Stomach (tissue), 9 donors: ENCODE measurements around the gene AHSP. TPM values are rescaled to one million over a fixed set of nuclear protein-coding genes. Genes with fewer than 3 reads are reported as not detected.
A peak's percentile ranks its signal among the peaks of the same experiment; 100 is the strongest.
"Not testable (repeated sequence)": the region's sequence is repeated elsewhere in the genome, so short reads cannot be mapped to it uniquely, and the experiment has no call there.

Source experiments
- DNase-seq, 2 donors: peaks; one replicate each; pipeline versions ENCODE4 v3.0.0 to v3.0.0-alpha.2; 2013 to 2019
- H3K27ac ChIP-seq, 5 donors: fragments of 200-600 bp in 4 of 5; sonication (generic) in 4 of 5; one replicate each; pipeline ENCODE4 v1.5.1; 2013 to 2019; ENCODE audit warnings: mild to moderate bottlenecking in 1 of 5, moderate library complexity in 1 of 5
- H3K27me3 ChIP-seq, 3 donors: fragments of 200-600 bp; sonication (generic); one replicate each; pipeline ENCODE4 v1.5.1; 2017 to 2019; ENCODE audit warnings: mixed run types in 1 of 3
- H3K36me3 ChIP-seq, 4 donors: fragments of 200-600 bp; sonication (generic); 1 replicate in 3 of 4; 2 replicates in 1 of 4; pipeline ENCODE4 v1.5.1; 2016 to 2019
- H3K4me1 ChIP-seq, 4 donors: fragments of 200-600 bp; sonication (generic); one replicate each; pipeline ENCODE4 v1.5.1; 2016 to 2019
- H3K4me3 ChIP-seq, 4 donors: fragments of 200-600 bp; sonication (generic) in 3 of 4; one replicate each; pipeline ENCODE4 v1.5.1; 2016 to 2019; ENCODE audit warnings: mild to moderate bottlenecking in 1 of 4
- H3K9me3 ChIP-seq, 4 donors: fragments of 200-600 bp; sonication (generic); one replicate each; pipeline ENCODE4 v1.5.1; 2016 to 2019
- CTCF ChIP-seq, 7 experiments: fragments of 450-650 bp in 4 of 7; fragments of 200-600 bp in 3 of 7; sonication (generic) in 3 of 7; IDR thresholded peaks; one replicate each; pipeline ENCODE4 v1.5.1; 2016 to 2019; ENCODE audit warnings: antibody characterized with exemption in 7 of 7, control low read depth in 2 of 7, mild to moderate bottlenecking in 1 of 7
- EP300 ChIP-seq: sonication (generic); formaldehyde crosslinking; IDR thresholded peaks from one replicate; pipeline ENCODE4 v1.6.1; 2017; ENCODE audit warnings: antibody characterized with exemption
- POLR2A ChIP-seq, 4 donors: fragments of 450-650 bp; IDR thresholded peaks; one replicate each; pipeline ENCODE4 v1.6.1; 2016; ENCODE audit warnings: antibody characterized with exemption in 4 of 4, control low read depth in 2 of 4, mild to moderate bottlenecking in 1 of 4, moderate library complexity in 1 of 4
- POLR2AphosphoS5 ChIP-seq, 3 donors: sonication (generic); formaldehyde crosslinking; IDR thresholded peaks; one replicate each; pipeline ENCODE4 v1.6.1; 2016; ENCODE audit warnings: antibody characterized with exemption in 3 of 3
- WGBS, 5 donors: extraction: QIAGEN DNeasy Blood & Tissue Kit in 3 of 5; methylation state at CpG; one replicate each; pipeline versions ENCODE4 v1.1.5 to v1.1.7; 2013 to 2018; 5-methylcytosine and 5-hydroxymethylcytosine counted together
- intact Hi-C: fragments of 100-400 bp; cut with DNase I; formaldehyde crosslinking; loops from one replicate; pipeline ENCODE4 v1.15.1; 2023; ENCODE audit warnings: low total_unique reads
- polyA plus RNA-seq, 3 donors: library from polyadenylated mRNA; stranded (reverse); fragments of 200-250 nt; gene quantifications; one replicate each; pipeline ENCODE4 v1.2.3, GENCODE V29; 2013
- total RNA-seq, 5 donors: library from RNA; depleted of rRNA; stranded (reverse); fragments of >200 nt; gene quantifications; one replicate each; pipeline versions ENCODE4 v1.1.0 to v1.2.3, GENCODE V29; 2014 to 2016
- donor health status: healthy with polysubstance abuse.
- donor health status: Bipolar disorder and iron deficiency.
- donor health status: healthy.

AHSP gene
- total and polyA plus RNA-seq, 8 donors, result 4.8 TPM; not detected in 7

GRCh38 chr16:31480851-31481536, 46.7 kb upstream of the AHSP start:
- Histone ChIP-seq H3K4me1 (peaks cover 18 to 46% (median 33%) of the 10 kb centered on the region in 4 donors), H3K36me3 (peaks cover 14 to 24% (median 20%) of the 10 kb centered on the region in 4 donors), H3K4me3 (no peak overlapping the region), H3K27ac (no peak overlapping the region), H3K9me3 (no peaks in the 10 kb centered on the region), H3K27me3 (peaks cover 0 to 12% (median 0%) of the 10 kb centered on the region in 3 donors)
- WGBS, 5 donors, result 26 to 56% (median 53%) methylated on average over 7 of the region's 7 CpGs
- DNase-seq, result peak in 1 of 2 donors; percentile 46
- intact Hi-C loops, result no loop called here
- TF ChIP-seq CTCF (IDR thresholded peaks at IDR 0.05) (no peak), POLR2AphosphoS5 (IDR thresholded peaks at IDR 0.05) (no peak), EP300 (no peak), POLR2A (IDR thresholded peaks at IDR 0.05) (no peak)

GRCh38 chr16:31483081-31483480, 44.6 kb upstream of the AHSP start, which contains the start of gene SLC5A2:
SLC5A2 (plus strand) TSS chr16:31483123; CDS start chr16:31483137, 14 bp downstream.
- Histone ChIP-seq H3K4me3 (no peak within 1 kb of the TSS), H3K9me3 (no peaks in the 10 kb centered on the region), H3K27ac (no peak within 1 kb of the TSS), H3K36me3 (peaks cover 0 to 3% (median 2%) of the 10 kb centered on the region in 4 donors), H3K27me3 (peaks cover 0 to 32% (median 0%) of the 10 kb centered on the region in 3 donors), H3K4me1 (peaks cover 17 to 38% (median 28%) of the 10 kb centered on the region in 4 donors)
- no peak for DNase-seq
- intact Hi-C loops, result no loop called here
- TF ChIP-seq CTCF (IDR thresholded peaks at IDR 0.05), result no peak
- TF ChIP-seq POLR2AphosphoS5 (IDR thresholded peaks at IDR 0.05), result no peak
- no peak for TF ChIP-seq POLR2A (IDR thresholded peaks at IDR 0.05)
- TF ChIP-seq EP300, result no peak
- WGBS, 5 donors, result 71 to 96% (median 90%) methylated on average over 4 of the region's 4 CpGs

GRCh38 chr16:31484048-31484447, 43.7 kb upstream of the AHSP start:
- intact Hi-C loops, DNase-seq, H3K9me3 ChIP-seq, H3K4me3 ChIP-seq, H3K36me3 ChIP-seq: not testable (repeated sequence)
- Histone ChIP-seq H3K27ac (peak overlapping the region in 1 of 5 donors; percentile 42), H3K4me1 (peaks cover 22 to 45% (median 33%) of the 10 kb centered on the region in 4 donors), H3K27me3 (peaks cover 0 to 40% (median 0%) of the 10 kb centered on the region in 3 donors)
- 93 to 100% (median 96%) methylated on average over 3 to 4 of the region's 4 CpGs for WGBS, 5 donors

GRCh38 chr16:31484491-31485171, 43.1 kb upstream of the AHSP start:
- intact Hi-C loops, result no loop called here
- H3K27ac ChIP-seq, result peak overlapping the region in 2 of 5 donors; percentile 27 to 42
- peaks cover 22 to 47% (median 35%) of the 10 kb centered on the region in 4 donors for H3K4me1 ChIP-seq
- WGBS, 5 donors, result 17 to 47% (median 38%) methylated on average over 7 to 14 of the region's 14 CpGs
- peaks cover 0 to under 1% (median 0%) of the 10 kb centered on the region in 4 donors for H3K36me3 ChIP-seq
- no peak for TF ChIP-seq CTCF (IDR thresholded peaks at IDR 0.05)
- peak in 1 of 3 donors; percentile 23 for TF ChIP-seq POLR2AphosphoS5 (IDR thresholded peaks at IDR 0.05)
- no peaks in the 10 kb centered on the region for H3K9me3 ChIP-seq
- peak; percentile 74 to 75 for DNase-seq
- H3K4me3 ChIP-seq, result no peak overlapping the region
- H3K27me3 ChIP-seq, result peaks cover 0 to 40% (median 0%) of the 10 kb centered on the region in 3 donors
